ENCODE results near the gene CCRL2. TPM values are rescaled to one million over a fixed set of nuclear protein-coding genes. Genes with fewer than 3 reads are reported as not detected.
"Not testable (repeated sequence)": the region's sequence is repeated elsewhere in the genome, so short reads cannot be mapped to it uniquely, and the experiment has no call there.

The CCRL2 gene
- total RNA-seq, 1 donor from 2014 or later, result 11.5 TPM

- no peak for DNase-seq (ENCODE audit: extremely low read depth, low read depth, low spot score)
These were observed 5.5 kb upstream of the CCRL2 start for GRCh38 chr3:46401579-46401978.

GRCh38 chr3:46402902-46403301 is 4.2 kb upstream of the CCRL2 start:
- DNase-seq (ENCODE audit: extremely low read depth, low read depth, low spot score), result not testable (repeated sequence)

GRCh38 chr3:46405301-46406019 is 1.6 kb upstream of the CCRL2 start:
- no peak for DNase-seq (ENCODE audit: extremely low read depth, low read depth, low spot score)

- DNase-seq (ENCODE audit: extremely low read depth, low read depth, low spot score), result no peak
These were observed 644 bp upstream of the CCRL2 start for GRCh38 chr3:46406443-46406787.

- DNase-seq (ENCODE audit: extremely low read depth, low read depth, low spot score), result no peak
These were observed 911 bp downstream of the CCRL2 start for GRCh38 chr3:46407970-46408369.

- DNase-seq (ENCODE audit: extremely low read depth, low read depth, low spot score), result no peak
These were observed 1.8 kb downstream of the CCRL2 start for GRCh38 chr3:46408853-46409252.

GRCh38 chr3:46409739-46410489 is 2.9 kb downstream of the CCRL2 start:
- no peak for DNase-seq (ENCODE audit: extremely low read depth, low read depth, low spot score)

GRCh38 chr3:46410669-46411068 is 3.6 kb downstream of the CCRL2 start:
- no peak for DNase-seq (ENCODE audit: extremely low read depth, low read depth, low spot score)

- DNase-seq (ENCODE audit: extremely low read depth, low read depth, low spot score), result no peak
These were observed 4.2 kb downstream of the CCRL2 start for GRCh38 chr3:46411271-46411670.

GRCh38 chr3:46412786-46413298 is 5.8 kb downstream of the CCRL2 start:
- DNase-seq (ENCODE audit: extremely low read depth, low read depth, low spot score), result no peak

- no peak for DNase-seq (ENCODE audit: extremely low read depth, low read depth, low spot score)
These were observed 6.9 kb downstream of the CCRL2 start for GRCh38 chr3:46413951-46414350.

GRCh38 chr3:46414739-46415138 is 7.7 kb downstream of the CCRL2 start:
- DNase-seq (ENCODE audit: extremely low read depth, low read depth, low spot score), result no peak

GRCh38 chr3:46416125-46416810 is 9.2 kb downstream of the CCRL2 start:
- no peak for DNase-seq (ENCODE audit: extremely low read depth, low read depth, low spot score)

GRCh38 chr3:46416811-46417510 is 9.9 kb downstream of the CCRL2 start:
- DNase-seq (ENCODE audit: extremely low read depth, low read depth, low spot score), result no peak

- no peak for DNase-seq (ENCODE audit: extremely low read depth, low read depth, low spot score)
These were observed 11.0 kb downstream of the CCRL2 start for GRCh38 chr3:46417841-46418611.

- DNase-seq (ENCODE audit: extremely low read depth, low read depth, low spot score), result no peak
These were observed 12.8 kb downstream of the CCRL2 start for GRCh38 chr3:46419816-46420215.

GRCh38 chr3:46420931-46421330 is 13.9 kb downstream of the CCRL2 start:
- DNase-seq (ENCODE audit: extremely low read depth, low read depth, low spot score), result no peak

- no peak for DNase-seq (ENCODE audit: extremely low read depth, low read depth, low spot score)
These were observed 15.6 kb downstream of the CCRL2 start for GRCh38 chr3:46422617-46423016.

- no peak for DNase-seq (ENCODE audit: extremely low read depth, low read depth, low spot score)
These were observed 16.5 kb downstream of the CCRL2 start for GRCh38 chr3:46423588-46423987.

GRCh38 chr3:46426476-46426875 is 19.4 kb downstream of the CCRL2 start:
- DNase-seq (ENCODE audit: extremely low read depth, low read depth, low spot score), result not testable (repeated sequence)

All from glomerular endothelial cell (primary cell).